HepG2 (cell line): Measurements from ENCODE around the gene MTX1. TPM values are rescaled to one million over a fixed set of nuclear protein-coding genes. Genes with fewer than 3 reads are reported as not detected.
A peak's percentile ranks its signal among the peaks of the same experiment; 100 is the strongest.

Experiments used
- FOXO4 ChIP-seq: sonication (generic); formaldehyde crosslinking; conservative IDR thresholded peaks from 2 replicates; pipeline ENCODE4 v1.8.1; 2023; ENCODE audit warnings: missing genetic modification reagents
- HMG20B ChIP-seq: conservative IDR thresholded peaks from 2 replicates; pipeline ENCODE4 v1.6.1; 2016; ENCODE audit warnings: missing genetic modification reagents, missing compliant biosample characterization
- HMGXB3 ChIP-seq: sonication (generic); formaldehyde crosslinking; IDR thresholded peaks from 2 replicates; pipeline ENCODE4 v1.4.0; 2020; ENCODE audit warnings: missing genetic modification reagents, borderline replicate concordance
- HNRNPH1 ChIP-seq: fragments of 200-400 bp; formaldehyde crosslinking; optimal IDR thresholded peaks from 2 replicates; pipeline ENCODE3; 2017; ENCODE audit warnings: mild to moderate bottlenecking, low read depth, low read length
- ISL2 ChIP-seq: sonication (generic); formaldehyde crosslinking; IDR thresholded peaks from 2 replicates; pipeline ENCODE4 v1.5.0; 2020; ENCODE audit warnings: missing genetic modification reagents
- KLF9 ChIP-seq: IDR thresholded peaks from 2 replicates; pipeline ENCODE4 v1.6.1; 2016; ENCODE audit warnings: low read depth
- MED1 ChIP-seq: sonication (generic); formaldehyde crosslinking; IDR thresholded peaks from 2 replicates; pipeline ENCODE4 v1.4.0; 2020; ENCODE audit warnings: missing genetic modification reagents
- MLX ChIP-seq: IDR thresholded peaks from 2 replicates; pipeline ENCODE4 v1.6.1; 2016
- PBX3 ChIP-seq: sonication (generic); formaldehyde crosslinking; IDR thresholded peaks from 2 replicates; pipeline ENCODE4 v1.8.1; 2023; ENCODE audit warnings: missing genetic modification reagents, inconsistent platforms, borderline replicate concordance
- REL ChIP-seq: sonication (generic); formaldehyde crosslinking; conservative IDR thresholded peaks from 2 replicates; pipeline ENCODE4 v1.8.0; 2022; ENCODE audit warnings: mild to moderate bottlenecking, missing genetic modification reagents, moderate library complexity
- RELA ChIP-seq: sonication (generic); formaldehyde crosslinking; IDR thresholded peaks from 2 replicates; pipeline ENCODE4 v1.4.0; 2020; ENCODE audit warnings: missing genetic modification reagents
- REXO4 ChIP-seq: sonication (generic); formaldehyde crosslinking; IDR thresholded peaks from 2 replicates; pipeline ENCODE4 v1.8.0; 2022; ENCODE audit warnings: missing genetic modification reagents, mild to moderate bottlenecking, borderline replicate concordance
- SMARCE1 ChIP-seq: fragments of 450-650 bp; IDR thresholded peaks from 2 replicates; pipeline ENCODE4 v1.6.1; 2017; ENCODE audit warnings: borderline replicate concordance
- SNAI1 ChIP-seq: sonication (generic); formaldehyde crosslinking; IDR thresholded peaks from 2 replicates; pipeline ENCODE4 v1.5.0; 2020; ENCODE audit warnings: mild to moderate bottlenecking, missing genetic modification reagents, borderline replicate concordance
- TCF7L2 ChIP-seq: IDR thresholded peaks from 2 replicates; pipeline ENCODE4 v1.6.1; 2011; ENCODE audit warnings: mild to moderate bottlenecking, low read depth, low read length, moderate library complexity
- ZFP1 ChIP-seq: IDR thresholded peaks from 2 replicates; pipeline ENCODE4 v1.6.1; 2016
- ZNF20 ChIP-seq: sonication (generic); formaldehyde crosslinking; IDR thresholded peaks from 2 replicates; pipeline ENCODE4 v1.4.0; 2020; ENCODE audit warnings: mild to moderate bottlenecking, moderate library complexity, missing genetic modification reagents
- ZNF205 ChIP-seq: IDR thresholded peaks from 2 replicates; pipeline ENCODE4 v1.6.1; 2018; ENCODE audit warnings: missing biosample characterization, missing genetic modification reagents
- ZNF550 ChIP-seq: sonication (generic); formaldehyde crosslinking; IDR thresholded peaks from 2 replicates; pipeline ENCODE4 v1.4.0; 2020; ENCODE audit warnings: mild to moderate bottlenecking, missing genetic modification reagents, borderline replicate concordance
- ZNF761 ChIP-seq: sonication (generic); formaldehyde crosslinking; conservative IDR thresholded peaks from 2 replicates; pipeline ENCODE4 v1.4.0; 2020; ENCODE audit warnings: mild to moderate bottlenecking, missing genetic modification reagents
- polyA plus RNA-seq, 8 experiments: library from polyadenylated mRNA; depleted of rRNA in 3 of 8; stranded (reverse) in 7 of 8; unstranded in 1 of 8; fragments of >200 nt; fragmentation: Illumina TruSeq in 4 of 8; extraction: Trizol in 4 of 8; gene quantifications; 2 replicates each; pipeline versions ENCODE4 v1.2.1 to v1.2.3, GENCODE V29; 2011 to 2016; ENCODE audit warnings: low read depth in 4 of 8, missing spikeins in 1 of 8, mixed read lengths in 1 of 8; ENCODE audit not compliant: insufficient read depth in 1 of 8
- total RNA-seq, 5 experiments: library from RNA; depleted of rRNA; stranded (reverse); fragments of >200 nt; fragmentation: Illumina TruSeq; extraction: Trizol; gene quantifications; 2 replicates each; pipeline ENCODE4 v1.2.3, GENCODE V29; 2016; ENCODE audit warnings: low read depth in 1 of 5

Gene MTX1
- total and polyA plus RNA-seq, 2 of the 13 experiments (the other 11 are each of a cell fraction or from before 2014, with no cell fraction given), result 64.5 to 72.6 TPM

GRCh38 chr1:155172732-155173477 lies 35.6 kb upstream of the MTX1 start, which contains the start of gene KRTCAP2 (continued):
- TF ChIP-seq MED1 (CRISPR knock-in tag) (peak; percentile 84), SMARCE1 (no peak), RELA (0 out of 2 replicates have a peak, but pooled peaks have one; percentile 30), MLX (CRISPR knock-in tag) (peak; percentile 51), HMG20B (CRISPR knock-in tag) (peak; percentile 69; the same call in 1 of the 2 replicates), ZNF20 (no peak), ZFP1 (0 out of 2 replicates have a peak, but pooled peaks have one; percentile 62), SNAI1 (CRISPR knock-in tag) (no peak), ZNF761 (CRISPR knock-in tag) (no peak), HNRNPH1 (no peak), KLF9 (CRISPR knock-in tag) (no peak), HMGXB3 (CRISPR knock-in tag) (peak; percentile 83; the same call in 1 of the 2 replicates), PBX3 (no peak), ZNF205 (CRISPR knock-in tag) (peak; percentile 91; the same call in 1 of the 2 replicates), REL (CRISPR knock-in tag) (no peak), TCF7L2 (no peak), REXO4 (CRISPR knock-in tag) (no peak), ISL2 (0 out of 2 replicates have a peak, but pooled peaks have one; percentile 44), ZNF550 (CRISPR knock-in tag) (no peak), FOXO4 (no peak)
